SK-N-SH (cell line): ENCODE measurements around the gene GPC5.
"Not testable (repeated sequence)": the region's sequence is repeated elsewhere in the genome, so short reads cannot be mapped to it uniquely, and the experiment has no call there.

Experiments
- CTCF ChIP-seq: fragments of 200-600 bp; sonication (generic); IDR thresholded peaks from 2 replicates; pipeline ENCODE4 v1.6.1; 2017; ENCODE audit warnings: antibody characterized with exemption, mild to moderate bottlenecking, moderate library complexity
- EZH2phosphoT487 ChIP-seq: fragments of 200-600 bp; sonication (generic); IDR thresholded peaks from 2 replicates; pipeline ENCODE4 v1.6.1; 2017; ENCODE audit warnings: low read depth, mixed run types, mild to moderate bottlenecking, antibody characterized with exemption, moderate library complexity, borderline replicate concordance
- NFIC ChIP-seq: IDR thresholded peaks from 2 replicates; pipeline ENCODE4 v1.4.0; 2012; ENCODE audit warnings: borderline replicate concordance
- POLR2AphosphoS5 ChIP-seq: IDR thresholded peaks from 2 replicates; pipeline ENCODE4 v1.6.1; 2012; ENCODE audit warnings: low read depth, low read length
- RAD21 ChIP-seq: IDR thresholded peaks from 2 replicates; pipeline ENCODE4 v1.6.1; 2012; ENCODE audit warnings: mild to moderate bottlenecking, low read length
- USF1 ChIP-seq: IDR thresholded peaks from 2 replicates; pipeline ENCODE4 v1.4.0; 2012; ENCODE audit warnings: low read depth, borderline replicate concordance
- TF ChIP-seq, protein P1 (sequence below): IDR thresholded peaks from 2 replicates; pipeline ENCODE4; 2012
- TF ChIP-seq, protein P2 (sequence below): IDR thresholded peaks from 2 replicates; pipeline ENCODE4 v1.4.0; 2012; ENCODE audit warnings: low read depth
- TF ChIP-seq, protein P3 (sequence below): IDR thresholded peaks from 2 replicates; pipeline ENCODE4 v1.6.1; 2012; ENCODE audit warnings: mild to moderate bottlenecking, low read depth, low read length, moderate library complexity

GRCh38 chr13:92290718-92291307, 892.4 kb downstream of the GPC5 start:
- not testable (repeated sequence) for TF ChIP-seq CTCF, NFIC, EZH2phosphoT487, USF1, RAD21, POLR2AphosphoS5
- TF ChIP-seq, protein P1, sequence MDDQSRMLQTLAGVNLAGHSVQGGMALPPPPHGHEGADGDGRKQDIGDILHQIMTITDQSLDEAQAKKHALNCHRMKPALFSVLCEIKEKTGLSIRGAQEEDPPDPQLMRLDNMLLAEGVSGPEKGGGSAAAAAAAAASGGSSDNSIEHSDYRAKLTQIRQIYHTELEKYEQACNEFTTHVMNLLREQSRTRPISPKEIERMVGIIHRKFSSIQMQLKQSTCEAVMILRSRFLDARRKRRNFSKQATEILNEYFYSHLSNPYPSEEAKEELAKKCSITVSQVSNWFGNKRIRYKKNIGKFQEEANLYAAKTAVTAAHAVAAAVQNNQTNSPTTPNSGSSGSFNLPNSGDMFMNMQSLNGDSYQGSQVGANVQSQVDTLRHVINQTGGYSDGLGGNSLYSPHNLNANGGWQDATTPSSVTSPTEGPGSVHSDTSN = not testable (repeated sequence)
- TF ChIP-seq, protein P2, sequence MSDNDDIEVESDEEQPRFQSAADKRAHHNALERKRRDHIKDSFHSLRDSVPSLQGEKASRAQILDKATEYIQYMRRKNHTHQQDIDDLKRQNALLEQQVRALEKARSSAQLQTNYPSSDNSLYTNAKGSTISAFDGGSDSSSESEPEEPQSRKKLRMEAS = not testable (repeated sequence)
- TF ChIP-seq, protein P3, sequence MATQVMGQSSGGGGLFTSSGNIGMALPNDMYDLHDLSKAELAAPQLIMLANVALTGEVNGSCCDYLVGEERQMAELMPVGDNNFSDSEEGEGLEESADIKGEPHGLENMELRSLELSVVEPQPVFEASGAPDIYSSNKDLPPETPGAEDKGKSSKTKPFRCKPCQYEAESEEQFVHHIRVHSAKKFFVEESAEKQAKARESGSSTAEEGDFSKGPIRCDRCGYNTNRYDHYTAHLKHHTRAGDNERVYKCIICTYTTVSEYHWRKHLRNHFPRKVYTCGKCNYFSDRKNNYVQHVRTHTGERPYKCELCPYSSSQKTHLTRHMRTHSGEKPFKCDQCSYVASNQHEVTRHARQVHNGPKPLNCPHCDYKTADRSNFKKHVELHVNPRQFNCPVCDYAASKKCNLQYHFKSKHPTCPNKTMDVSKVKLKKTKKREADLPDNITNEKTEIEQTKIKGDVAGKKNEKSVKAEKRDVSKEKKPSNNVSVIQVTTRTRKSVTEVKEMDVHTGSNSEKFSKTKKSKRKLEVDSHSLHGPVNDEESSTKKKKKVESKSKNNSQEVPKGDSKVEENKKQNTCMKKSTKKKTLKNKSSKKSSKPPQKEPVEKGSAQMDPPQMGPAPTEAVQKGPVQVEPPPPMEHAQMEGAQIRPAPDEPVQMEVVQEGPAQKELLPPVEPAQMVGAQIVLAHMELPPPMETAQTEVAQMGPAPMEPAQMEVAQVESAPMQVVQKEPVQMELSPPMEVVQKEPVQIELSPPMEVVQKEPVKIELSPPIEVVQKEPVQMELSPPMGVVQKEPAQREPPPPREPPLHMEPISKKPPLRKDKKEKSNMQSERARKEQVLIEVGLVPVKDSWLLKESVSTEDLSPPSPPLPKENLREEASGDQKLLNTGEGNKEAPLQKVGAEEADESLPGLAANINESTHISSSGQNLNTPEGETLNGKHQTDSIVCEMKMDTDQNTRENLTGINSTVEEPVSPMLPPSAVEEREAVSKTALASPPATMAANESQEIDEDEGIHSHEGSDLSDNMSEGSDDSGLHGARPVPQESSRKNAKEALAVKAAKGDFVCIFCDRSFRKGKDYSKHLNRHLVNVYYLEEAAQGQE = not testable (repeated sequence)
